Measurements from ENCODE around the gene SMAD4. TPM values are rescaled to one million over a fixed set of nuclear protein-coding genes. Genes with fewer than 3 reads are reported as not detected.
A peak's percentile ranks its signal among the peaks of the same experiment; 100 is the strongest.
"Not testable (repeated sequence)": the region's sequence is repeated elsewhere in the genome, so short reads cannot be mapped to it uniquely, and the experiment has no call there.

Gene SMAD4
- 81.9 TPM for polyA plus RNA-seq (2013, experiment 1 of 2; ENCODE audit: insufficient read length)
- polyA plus RNA-seq (2013, experiment 2 of 2; ENCODE audit: insufficient read length) = 86.8 TPM

- peak; percentile 96 for DNase-seq
Observed at GRCh38 chr18:51029694-51030536, at the start of gene SMAD4. TSS of gene SMAD4 (plus strand) at chr18:51030213. CDS start at chr18:51047047, 16,834 bp downstream.

GRCh38 chr18:50981381-50981780 lies 48.6 kb upstream of the SMAD4 start:
- DNase-seq = peak; percentile 10

GRCh38 chr18:50982086-50982801 lies 47.8 kb upstream of the SMAD4 start:
- DNase-seq = no peak

GRCh38 chr18:50982802-50983179 lies 47.2 kb upstream of the SMAD4 start:
- DNase-seq = peak; percentile 4

GRCh38 chr18:50986360-50987087 lies 43.5 kb upstream of the SMAD4 start:
- DNase-seq = peak; percentile 51

- DNase-seq = no peak
Observed at GRCh38 chr18:50987261-50987660, 42.8 kb upstream of the SMAD4 start.

- DNase-seq = no peak
Observed at GRCh38 chr18:50989711-50990110, 40.3 kb upstream of the SMAD4 start.

- no peak for DNase-seq
Observed at GRCh38 chr18:50992351-50992762, 37.7 kb upstream of the SMAD4 start.

- DNase-seq = no peak
Observed at GRCh38 chr18:50994031-50994430, 36.0 kb upstream of the SMAD4 start.

GRCh38 chr18:51003174-51003573 lies 26.8 kb upstream of the SMAD4 start:
- DNase-seq = not testable (repeated sequence)

GRCh38 chr18:51006061-51006818 lies 23.8 kb upstream of the SMAD4 start:
- DNase-seq = no peak

GRCh38 chr18:51006948-51007789 lies 22.8 kb upstream of the SMAD4 start:
- DNase-seq = no peak

GRCh38 chr18:51007790-51008139 lies 22.2 kb upstream of the SMAD4 start:
- no peak for DNase-seq

GRCh38 chr18:51009072-51009471 lies 20.9 kb upstream of the SMAD4 start:
- DNase-seq = no peak

GRCh38 chr18:51010218-51010617 lies 19.8 kb upstream of the SMAD4 start:
- no peak for DNase-seq

GRCh38 chr18:51011709-51012108 lies 18.3 kb upstream of the SMAD4 start:
- DNase-seq = no peak

- DNase-seq = no peak
Observed at GRCh38 chr18:51012441-51012840, 17.6 kb upstream of the SMAD4 start.

GRCh38 chr18:51013259-51013658 lies 16.8 kb upstream of the SMAD4 start:
- no peak for DNase-seq

- no peak for DNase-seq
Observed at GRCh38 chr18:51017140-51017879, 12.7 kb upstream of the SMAD4 start.

GRCh38 chr18:51020536-51020935 lies 9.5 kb upstream of the SMAD4 start:
- no peak for DNase-seq
